ENCODE data around the gene RHBDD1. TPM values are rescaled to one million over a fixed set of nuclear protein-coding genes. Genes with fewer than 3 reads are reported as not detected.

Gene RHBDD1
- total and polyA plus RNA-seq, 2 donors (not counting 1 experiment from before 2014, with no cell fraction given): 21.2 to 128 TPM

GRCh38 chr2:226916669-226917068, 80.8 kb downstream of the RHBDD1 start:
- peak overlapping the region; percentile 16 for H2AFZ ChIP-seq (ENCODE audit: insufficient read depth, low read depth, low read length, poor library complexity, severe bottlenecking)
- Mint-ChIP-seq H3K4me3 (peak overlapping the region; percentile 53), H3K27me3 (no peaks in the 10 kb centered on the region)

GRCh38 chr2:226932443-226932842, 96.6 kb downstream of the RHBDD1 start:
- ChIA-PET POLR2A (no interaction called here), CTCF (no interaction called here)
- no peaks in the 10 kb centered on the region for H3K4me1 ChIP-seq (ENCODE audit: control insufficient read depth in 2 of 2, insufficient read depth in 2 of 2, low read length in 2 of 2)
- Mint-ChIP-seq H3K4me1 (peaks cover 14% of the 10 kb centered on the region), H3K27me3 (no peaks in the 10 kb centered on the region), H3K27ac (no peak overlapping the region), H3K9me3 (ENCODE audit: insufficient read depth) (no peaks in the 10 kb centered on the region), H3K4me3 (no peak overlapping the region)
- H2AFZ ChIP-seq (ENCODE audit: insufficient read depth, low read depth, low read length, poor library complexity, severe bottlenecking): no peak overlapping the region
- H3K79me2 ChIP-seq (ENCODE audit: control insufficient read depth, insufficient read depth, low read length): peaks cover 11% of the 10 kb centered on the region
- no peaks in the 10 kb centered on the region for H3K27me3 ChIP-seq (replicated peaks in 1 of 4; ENCODE audit: control extremely low read depth in 1 of 4, control insufficient read depth in 3 of 4, insufficient read depth in 4 of 4, low read length in 3 of 4)
- no peak overlapping the region for H3K27ac ChIP-seq (ENCODE audit: low read length in 2 of 2)
- no peak overlapping the region for H3K4me3 ChIP-seq (ENCODE audit: control extremely low read depth in 1 of 5, extremely low read depth in 1 of 5, insufficient read depth in 1 of 5, low read depth in 2 of 5, low read length in 4 of 5)
- intact Hi-C loops (cut with micrococcal nuclease): no loop called here
- H3K9me3 ChIP-seq (ENCODE audit: control extremely low read depth in 1 of 3, control insufficient read depth in 2 of 3, insufficient read depth in 1 of 3, low read length in 2 of 3): no peaks in the 10 kb centered on the region
- H4K20me1 ChIP-seq (ENCODE audit: control insufficient read depth, insufficient read depth, low read length, poor library complexity, severe bottlenecking): no peaks in the 10 kb centered on the region
- H3K36me3 ChIP-seq (replicated peaks in 1 of 2; ENCODE audit: control extremely low read depth in 1 of 2, control insufficient read depth in 1 of 2, extremely low read depth in 1 of 2, insufficient read depth in 2 of 2, low read length in 1 of 2): peaks cover 0 to 6% of the 10 kb centered on the region in 2 experiments
- ATAC-seq (ENCODE audit: low read depth) (no peak), DNase-seq (no peak)
- 100% methylated on average over 3 of the region's 5 CpGs for WGBS (ENCODE audit: insufficient coverage)
- H3K9ac ChIP-seq (ENCODE audit: low read length): no peak overlapping the region
- no peak overlapping the region for H3K4me2 ChIP-seq (replicated peaks; ENCODE audit: low read depth, low read length, poor library complexity, severe bottlenecking)
- TF ChIP-seq EZH2 (IDR thresholded peaks at IDR 0.05; ENCODE audit: borderline replicate concordance, insufficient read depth, low read depth, low read length, poor library complexity, severe bottlenecking): no peak
- TF ChIP-seq CTCF (IDR thresholded peaks at IDR 0.05): no peak

More at GRCh38 chr2:226916669-226917068, 80.8 kb downstream of the RHBDD1 start:
- DNase-seq (peak; percentile 16), ATAC-seq (ENCODE audit: low read depth) (peak; percentile 49)
- Histone ChIP-seq H3K9me3 (ENCODE audit: control extremely low read depth in 1 of 3, control insufficient read depth in 2 of 3, insufficient read depth in 1 of 3, low read length in 2 of 3) (peaks cover 0 to 2% (median 0%) of the 10 kb centered on the region in 3 donors), H4K20me1 (ENCODE audit: control insufficient read depth, insufficient read depth, low read length, poor library complexity, severe bottlenecking) (no peaks in the 10 kb centered on the region), H3K27ac (ENCODE audit: low read length in 2 of 2) (peak overlapping the region; percentile 37 to 68), H3K9ac (ENCODE audit: low read length) (no peak overlapping the region), H3K4me1 (ENCODE audit: control insufficient read depth in 2 of 2, insufficient read depth in 2 of 2, low read length in 2 of 2) (peaks cover 10 to 12% of the 10 kb centered on the region in 2 donors), H3K79me2 (ENCODE audit: control insufficient read depth, insufficient read depth, low read length) (peaks cover 57% of the 10 kb centered on the region), H3K36me3 (replicated peaks in 1 of 2; ENCODE audit: control extremely low read depth in 1 of 2, control insufficient read depth in 1 of 2, extremely low read depth in 1 of 2, insufficient read depth in 2 of 2, low read length in 1 of 2) (peaks cover 11 to 30% of the 10 kb centered on the region in 2 experiments), H3K27me3 (replicated peaks in 1 of 4; ENCODE audit: control extremely low read depth in 1 of 4, control insufficient read depth in 3 of 4, insufficient read depth in 4 of 4, low read length in 3 of 4) (no peaks in the 10 kb centered on the region), H3K4me2 (replicated peaks; ENCODE audit: low read depth, low read length, poor library complexity, severe bottlenecking) (peak overlapping the region; percentile 27), H3K4me3 (ENCODE audit: control extremely low read depth in 1 of 5, extremely low read depth in 1 of 5, insufficient read depth in 1 of 5, low read depth in 2 of 5, low read length in 4 of 5) (no peak overlapping the region)
- peak overlapping the region; percentile 82 for H3K27ac Mint-ChIP-seq
- POLR2A ChIA-PET: interaction anchor here (0.5 kb wide), 1 partner anchor 8 kb away, joined by 5 read pairs; no protein-coding TSS in a partner anchor
- H3K4me1 Mint-ChIP-seq: peaks cover 61% of the 10 kb centered on the region
- intact Hi-C loops (cut with micrococcal nuclease): no loop called here
- CTCF ChIA-PET: interaction anchor here (0.8 to 1.0 kb wide), 2 partner anchors 18 to 114 kb away, joined by 3 read pairs; no protein-coding TSS in a partner anchor
- peaks cover 2% of the 10 kb centered on the region for H3K9me3 Mint-ChIP-seq (ENCODE audit: insufficient read depth)
- no CpG with 5 or more reads among the region's 1 CpG for WGBS (ENCODE audit: insufficient coverage)
- no peak for TF ChIP-seq CTCF (IDR thresholded peaks at IDR 0.05)
- TF ChIP-seq EZH2 (IDR thresholded peaks at IDR 0.05; ENCODE audit: borderline replicate concordance, insufficient read depth, low read depth, low read length, poor library complexity, severe bottlenecking): no peak
